ENCODE data around the gene PRIMPOL. TPM values are rescaled to one million over a fixed set of nuclear protein-coding genes. Genes with fewer than 3 reads are reported as not detected.

The PRIMPOL gene
- total RNA-seq, 1 donor from 2014 or later = 19.0 TPM

GRCh38 chr4:184680698-184681097 is 31.2 kb downstream of the PRIMPOL start:
- Mint-ChIP-seq H3K27me3 (no peaks in the 10 kb centered on the region), H3K27ac (no peak overlapping the region), H3K9me3 (ENCODE audit: low read depth) (peaks cover 3% of the 10 kb centered on the region), H3K4me1 (ENCODE audit: low read depth) (no peaks in the 10 kb centered on the region), H3K4me3 (ENCODE audit: low read depth) (no peak overlapping the region), H3K36me3 (ENCODE audit: insufficient read depth) (peaks cover 8% of the 10 kb centered on the region)
- TF ChIP-seq CTCF (IDR thresholded peaks at IDR 0.05; ENCODE audit: unreplicated experiment) = no peak
- no peak for DNase-seq (ENCODE audit: low spot score, unreplicated experiment)

GRCh38 chr4:184681916-184682315 is 32.4 kb downstream of the PRIMPOL start:
- H3K9me3 Mint-ChIP-seq (ENCODE audit: low read depth) = peaks cover 3% of the 10 kb centered on the region
- H3K4me1 Mint-ChIP-seq (ENCODE audit: low read depth) = no peaks in the 10 kb centered on the region
- TF ChIP-seq CTCF (IDR thresholded peaks at IDR 0.05; ENCODE audit: unreplicated experiment) = no peak
- no peaks in the 10 kb centered on the region for H3K27me3 Mint-ChIP-seq
- peaks cover 8% of the 10 kb centered on the region for H3K36me3 Mint-ChIP-seq (ENCODE audit: insufficient read depth)
- no peak for DNase-seq (ENCODE audit: low spot score, unreplicated experiment)
- H3K4me3 Mint-ChIP-seq (ENCODE audit: low read depth) = no peak overlapping the region
- no peak overlapping the region for H3K27ac Mint-ChIP-seq

GRCh38 chr4:184684491-184685189 is 35.1 kb downstream of the PRIMPOL start:
- DNase-seq (ENCODE audit: low spot score, unreplicated experiment) = no peak
- Mint-ChIP-seq H3K36me3 (ENCODE audit: insufficient read depth) (peaks cover 5% of the 10 kb centered on the region), H3K9me3 (ENCODE audit: low read depth) (no peaks in the 10 kb centered on the region)

GRCh38 chr4:184688005-184688404 is 38.5 kb downstream of the PRIMPOL start:
- Mint-ChIP-seq H3K4me1 (ENCODE audit: low read depth) (no peaks in the 10 kb centered on the region), H3K4me3 (ENCODE audit: low read depth) (no peak overlapping the region), H3K9me3 (ENCODE audit: low read depth) (no peaks in the 10 kb centered on the region), H3K27me3 (no peaks in the 10 kb centered on the region), H3K27ac (no peak overlapping the region), H3K36me3 (ENCODE audit: insufficient read depth) (peaks cover 10% of the 10 kb centered on the region)
- TF ChIP-seq CTCF (IDR thresholded peaks at IDR 0.05; ENCODE audit: unreplicated experiment) = no peak
- DNase-seq (ENCODE audit: low spot score, unreplicated experiment) = no peak

More at GRCh38 chr4:184684491-184685189, 35.1 kb downstream of the PRIMPOL start:
- no peaks in the 10 kb centered on the region for H3K4me1 Mint-ChIP-seq (ENCODE audit: low read depth)
- no peaks in the 10 kb centered on the region for H3K27me3 Mint-ChIP-seq
- no peak overlapping the region for H3K4me3 Mint-ChIP-seq (ENCODE audit: low read depth)
- no peak for TF ChIP-seq CTCF (IDR thresholded peaks at IDR 0.05; ENCODE audit: unreplicated experiment)
- no peak overlapping the region for H3K27ac Mint-ChIP-seq

- no peak for DNase-seq (ENCODE audit: low spot score, unreplicated experiment)
- H3K27ac Mint-ChIP-seq = no peak overlapping the region
Measured at GRCh38 chr4:184688447-184688846, 38.9 kb downstream of the PRIMPOL start.

More at GRCh38 chr4:184688447-184688846, 38.9 kb downstream of the PRIMPOL start:
- no peaks in the 10 kb centered on the region for H3K4me1 Mint-ChIP-seq (ENCODE audit: low read depth)
- no peaks in the 10 kb centered on the region for H3K9me3 Mint-ChIP-seq (ENCODE audit: low read depth)
- no peak overlapping the region for H3K4me3 Mint-ChIP-seq (ENCODE audit: low read depth)
- H3K36me3 Mint-ChIP-seq (ENCODE audit: insufficient read depth) = peaks cover 10% of the 10 kb centered on the region
- H3K27me3 Mint-ChIP-seq = no peaks in the 10 kb centered on the region
- no peak for TF ChIP-seq CTCF (IDR thresholded peaks at IDR 0.05; ENCODE audit: unreplicated experiment)
